Lower leg skin (tissue), 3 donors: ENCODE results near the gene ENDOD1.

Experiments
- CTCF ChIP-seq, 3 donors: fragments of 450-650 bp; IDR thresholded peaks; one replicate each; pipeline ENCODE4 v1.5.1; 2016; ENCODE audit warnings: antibody characterized with exemption in 3 of 3, mild to moderate bottlenecking in 3 of 3, moderate library complexity in 2 of 3
- POLR2A ChIP-seq, 2 donors: fragments of 450-650 bp; IDR thresholded peaks; one replicate each; pipeline ENCODE4 v1.6.1; 2016 to 2017; ENCODE audit warnings: antibody characterized with exemption in 2 of 2, mild to moderate bottlenecking in 1 of 2, moderate library complexity in 1 of 2

- no peak for TF ChIP-seq POLR2A (IDR thresholded peaks at IDR 0.05)
- TF ChIP-seq CTCF (IDR thresholded peaks at IDR 0.05), result no peak
Observed at GRCh38 chr11:95081412-95081811, 8.2 kb upstream of the ENDOD1 start.
